Panc1 (cell line): ENCODE results near the gene REG3A. TPM values are rescaled to one million over a fixed set of nuclear protein-coding genes. Genes with fewer than 3 reads are reported as not detected.

Experiments used
- ATAC-seq: fragments of 200-7000 bp; cut with Tn5 transposase; 2 replicates; pipeline ENCODE4 v1.9.1; 2020; ENCODE audit warnings: mild to moderate bottlenecking, moderate library complexity
- BruUV-seq: library from RNA; stranded (reverse); fragments of 400-500 nt; replicated peaks from 2 replicates; lab custom pipeline; 2021; lab: Mats Ljungman, UMichigan
- CTCF ChIA-PET: fragments of 300-600 bp; sonication (Branson Sonifier 250); formaldehyde crosslinking; loops from one replicate; lab custom pipeline; 2022; ENCODE audit warnings: antibody characterized with exemption; lab: Charles Lee
- POLR2A ChIA-PET: fragments of 300-600 bp; sonication (Branson Sonifier 250); formaldehyde crosslinking; loops from one replicate; lab custom pipeline; 2022; ENCODE audit warnings: antibody characterized with exemption; lab: Charles Lee
- DNase-seq: peaks from one replicate; pipeline ENCODE4 v3.0.0-alpha.2; 2010; ENCODE audit warnings: low read depth, low spot score
- H3K27ac ChIP-seq: 2 replicates; pipeline ENCODE4 v1.5.1; 2011; ENCODE audit warnings: mild to moderate bottlenecking, low read length, inconsistent platforms
- H3K27me3 ChIP-seq: fragments of 200-500 bp; sonication (Bioruptor generic); 2 replicates; pipeline ENCODE4 v1.6.0; 2014; ENCODE audit warnings: low read length, inconsistent platforms; ENCODE audit not compliant: control insufficient read depth, insufficient read depth
- H3K36me3 ChIP-seq: fragments of 200-500 bp; sonication (Bioruptor generic); 2 replicates; pipeline ENCODE4 v1.5.1; 2014; ENCODE audit warnings: inconsistent platforms, mild to moderate bottlenecking, low read length, moderate library complexity; ENCODE audit not compliant: control insufficient read depth, insufficient read depth
- H3K4me1 ChIP-seq: 2 replicates; pipeline ENCODE4 v1.5.1; 2011; ENCODE audit warnings: inconsistent platforms, mild to moderate bottlenecking, low read length, moderate library complexity; ENCODE audit not compliant: control insufficient read depth, insufficient read depth
- H3K4me3 ChIP-seq, 2 experiments: 2 replicates each; pipeline ENCODE4 v1.5.1; 2011 to 2012; ENCODE audit warnings: low read depth in 2 of 2, low read length in 2 of 2, mild to moderate bottlenecking in 2 of 2, inconsistent platforms in 1 of 2, moderate library complexity in 1 of 2
- H3K9me3 ChIP-seq: fragments of 200-500 bp; sonication (Bioruptor generic); 2 replicates; pipeline ENCODE4 v1.5.1; 2014; ENCODE audit warnings: low read depth, mild to moderate bottlenecking, inconsistent platforms, low read length, moderate library complexity; ENCODE audit not compliant: control insufficient read depth, insufficient read depth
- POLR2AphosphoS5 ChIP-seq: IDR thresholded peaks from 2 replicates; pipeline ENCODE4 v1.6.1; 2012; ENCODE audit warnings: mild to moderate bottlenecking, low read depth, low read length, moderate library complexity
- SIN3A ChIP-seq: IDR thresholded peaks from 2 replicates; pipeline ENCODE4 v1.6.1; 2012; ENCODE audit warnings: low read depth, mild to moderate bottlenecking, low read length, moderate library complexity, borderline replicate concordance; ENCODE audit not compliant: insufficient read depth
- TCF7L2 ChIP-seq: IDR thresholded peaks from 2 replicates; pipeline ENCODE4 v1.6.1; 2011; ENCODE audit warnings: mild to moderate bottlenecking, low read depth, low read length, inconsistent platforms
- in situ Hi-C: cut with HindIII; loops from 2 replicates; pipeline ENCODE4 v1.10.0; 2016; ENCODE audit warnings: low sequenced_read_pairs, low pct_unique_long_range_greater_than_20kb
- intact Hi-C: fragments of 100-400 bp; cut with micrococcal nuclease; formaldehyde crosslinking; loops from one replicate; pipeline ENCODE4 v1.10.0; 2022; ENCODE audit not compliant: unreplicated experiment
- total RNA-seq: library from RNA; stranded (reverse); gene quantifications from one replicate; pipeline ENCODE4 v1.2.1, GENCODE V29; 2021; ENCODE audit not compliant: unreplicated experiment
- TF ChIP-seq, protein P1 (sequence below), 2 experiments: IDR thresholded peaks; 2 replicates each; pipeline ENCODE4 v1.6.1; 2011 to 2012; ENCODE audit warnings: low read depth in 2 of 2, control low read depth in 1 of 2, low read length in 1 of 2, mild to moderate bottlenecking in 1 of 2, moderate library complexity in 1 of 2; ENCODE audit not compliant: insufficient read depth in 1 of 2
- TF ChIP-seq, protein P2 (sequence below): fragments of 450-650 bp; IDR thresholded peaks from 2 replicates; pipeline ENCODE4 v1.5.1; 2017; ENCODE audit warnings: mild to moderate bottlenecking

Gene REG3A
- total RNA-seq, 1 experiment from 2014 or later: not detected

DNA sequence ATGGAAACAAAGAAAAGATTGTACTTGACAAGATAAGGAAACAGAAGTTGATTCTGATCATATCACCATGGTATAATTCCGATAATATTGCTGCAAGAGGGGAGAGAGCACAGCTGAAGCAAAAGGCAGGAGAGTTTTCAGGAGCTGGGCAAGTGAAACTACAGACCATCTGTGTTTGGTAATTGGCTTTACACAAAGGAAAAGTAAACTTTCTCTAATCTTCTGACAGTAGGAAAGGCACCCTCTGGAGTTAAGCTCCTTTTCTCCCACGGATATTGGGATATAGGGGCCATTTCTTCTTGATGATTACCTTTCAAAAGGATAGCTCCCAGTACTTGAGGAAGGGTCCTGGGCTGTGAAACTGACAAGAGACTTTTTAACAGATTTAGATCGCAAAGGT is 29.9 kb upstream of the REG3A start:
- Histone ChIP-seq H3K4me3 (no peak overlapping the region), H3K36me3 (no peaks in the 10 kb centered on the region), H3K9me3 (no peaks in the 10 kb centered on the region), H3K27me3 (no peaks in the 10 kb centered on the region), H3K4me1 (no peaks in the 10 kb centered on the region), H3K27ac (no peak overlapping the region)
- BruUV-seq: no TSS peak
- in situ Hi-C loops: no loop called here
- TF ChIP-seq, protein P1, sequence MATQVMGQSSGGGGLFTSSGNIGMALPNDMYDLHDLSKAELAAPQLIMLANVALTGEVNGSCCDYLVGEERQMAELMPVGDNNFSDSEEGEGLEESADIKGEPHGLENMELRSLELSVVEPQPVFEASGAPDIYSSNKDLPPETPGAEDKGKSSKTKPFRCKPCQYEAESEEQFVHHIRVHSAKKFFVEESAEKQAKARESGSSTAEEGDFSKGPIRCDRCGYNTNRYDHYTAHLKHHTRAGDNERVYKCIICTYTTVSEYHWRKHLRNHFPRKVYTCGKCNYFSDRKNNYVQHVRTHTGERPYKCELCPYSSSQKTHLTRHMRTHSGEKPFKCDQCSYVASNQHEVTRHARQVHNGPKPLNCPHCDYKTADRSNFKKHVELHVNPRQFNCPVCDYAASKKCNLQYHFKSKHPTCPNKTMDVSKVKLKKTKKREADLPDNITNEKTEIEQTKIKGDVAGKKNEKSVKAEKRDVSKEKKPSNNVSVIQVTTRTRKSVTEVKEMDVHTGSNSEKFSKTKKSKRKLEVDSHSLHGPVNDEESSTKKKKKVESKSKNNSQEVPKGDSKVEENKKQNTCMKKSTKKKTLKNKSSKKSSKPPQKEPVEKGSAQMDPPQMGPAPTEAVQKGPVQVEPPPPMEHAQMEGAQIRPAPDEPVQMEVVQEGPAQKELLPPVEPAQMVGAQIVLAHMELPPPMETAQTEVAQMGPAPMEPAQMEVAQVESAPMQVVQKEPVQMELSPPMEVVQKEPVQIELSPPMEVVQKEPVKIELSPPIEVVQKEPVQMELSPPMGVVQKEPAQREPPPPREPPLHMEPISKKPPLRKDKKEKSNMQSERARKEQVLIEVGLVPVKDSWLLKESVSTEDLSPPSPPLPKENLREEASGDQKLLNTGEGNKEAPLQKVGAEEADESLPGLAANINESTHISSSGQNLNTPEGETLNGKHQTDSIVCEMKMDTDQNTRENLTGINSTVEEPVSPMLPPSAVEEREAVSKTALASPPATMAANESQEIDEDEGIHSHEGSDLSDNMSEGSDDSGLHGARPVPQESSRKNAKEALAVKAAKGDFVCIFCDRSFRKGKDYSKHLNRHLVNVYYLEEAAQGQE (IDR thresholded peaks at IDR 0.05; ENCODE audit: insufficient read depth in 1 of 2, low read depth in 2 of 2, low read length in 1 of 2): no peak
- TF ChIP-seq POLR2AphosphoS5 (no peak), SIN3A (no peak), TCF7L2 (no peak)
- TF ChIP-seq, protein P2, sequence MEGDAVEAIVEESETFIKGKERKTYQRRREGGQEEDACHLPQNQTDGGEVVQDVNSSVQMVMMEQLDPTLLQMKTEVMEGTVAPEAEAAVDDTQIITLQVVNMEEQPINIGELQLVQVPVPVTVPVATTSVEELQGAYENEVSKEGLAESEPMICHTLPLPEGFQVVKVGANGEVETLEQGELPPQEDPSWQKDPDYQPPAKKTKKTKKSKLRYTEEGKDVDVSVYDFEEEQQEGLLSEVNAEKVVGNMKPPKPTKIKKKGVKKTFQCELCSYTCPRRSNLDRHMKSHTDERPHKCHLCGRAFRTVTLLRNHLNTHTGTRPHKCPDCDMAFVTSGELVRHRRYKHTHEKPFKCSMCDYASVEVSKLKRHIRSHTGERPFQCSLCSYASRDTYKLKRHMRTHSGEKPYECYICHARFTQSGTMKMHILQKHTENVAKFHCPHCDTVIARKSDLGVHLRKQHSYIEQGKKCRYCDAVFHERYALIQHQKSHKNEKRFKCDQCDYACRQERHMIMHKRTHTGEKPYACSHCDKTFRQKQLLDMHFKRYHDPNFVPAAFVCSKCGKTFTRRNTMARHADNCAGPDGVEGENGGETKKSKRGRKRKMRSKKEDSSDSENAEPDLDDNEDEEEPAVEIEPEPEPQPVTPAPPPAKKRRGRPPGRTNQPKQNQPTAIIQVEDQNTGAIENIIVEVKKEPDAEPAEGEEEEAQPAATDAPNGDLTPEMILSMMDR: no peak
- intact Hi-C loops: no loop called here
- POLR2A ChIA-PET: no interaction called here
- no peak for DNase-seq
- no peak for ATAC-seq
- CTCF ChIA-PET: no interaction called here

DNA sequence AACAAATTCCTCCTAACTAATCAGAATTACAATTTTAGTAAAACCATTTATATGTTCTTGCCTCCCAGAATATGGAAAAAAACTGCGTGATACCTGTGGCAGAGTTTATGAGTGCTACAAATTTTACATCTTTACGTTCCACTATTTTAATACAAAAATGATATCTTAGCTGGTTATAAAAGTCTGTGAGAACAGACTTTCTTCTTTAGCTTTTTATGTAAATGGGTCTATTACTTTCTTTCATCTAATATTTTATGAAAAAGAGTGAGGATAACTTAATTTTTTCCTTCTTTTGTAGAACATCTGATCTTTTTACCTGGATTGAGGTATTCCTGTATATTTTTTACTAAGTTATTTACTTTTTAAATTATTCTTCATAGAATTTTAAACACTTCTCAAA is 22.1 kb upstream of the REG3A start:
- no peak for ATAC-seq

More for the DNA sequence above, 22.1 kb upstream of the REG3A start:
- H3K4me1 ChIP-seq: no peaks in the 10 kb centered on the region
- H3K9me3 ChIP-seq: peaks cover 11% of the 10 kb centered on the region; the same call in 1 of the 2 replicates
- ChIA-PET CTCF (no interaction called here), POLR2A (no interaction called here)
- no peak for TF ChIP-seq TCF7L2
- TF ChIP-seq, protein P2: no peak
- no peak for TF ChIP-seq SIN3A
- TF ChIP-seq, protein P1 (IDR thresholded peaks at IDR 0.05; ENCODE audit: insufficient read depth in 1 of 2, low read depth in 2 of 2, low read length in 1 of 2): no peak
- TF ChIP-seq POLR2AphosphoS5: no peak
- BruUV-seq: no TSS peak
- H3K27ac ChIP-seq: no peak overlapping the region
- H3K36me3 ChIP-seq: no peaks in the 10 kb centered on the region
- intact Hi-C loops: no loop called here
- H3K4me3 ChIP-seq: no peak overlapping the region
- no peaks in the 10 kb centered on the region for H3K27me3 ChIP-seq
- no peak for DNase-seq
- in situ Hi-C loops: no loop called here
